ENCODE results near the gene CDCP1.
A peak's percentile ranks its signal among the peaks of the same experiment; 100 is the strongest.

Gene CDCP1

GRCh38 chr3:45105855-45106671 is 40.1 kb downstream of the CDCP1 start:
- DNase-seq, result no peak

- no peak for DNase-seq
Measured at GRCh38 chr3:45104715-45105711, 41.2 kb downstream of the CDCP1 start.

GRCh38 chr3:45103753-45104714 is 42.1 kb downstream of the CDCP1 start:
- no peak for DNase-seq

GRCh38 chr3:45103334-45103733 is 42.8 kb downstream of the CDCP1 start:
- no peak for DNase-seq

- no peak for DNase-seq
Measured at GRCh38 chr3:45100981-45101407, 45.2 kb downstream of the CDCP1 start.

- no peak for DNase-seq
Measured at GRCh38 chr3:45098310-45098709, 47.9 kb downstream of the CDCP1 start.

- no peak for DNase-seq
Measured at GRCh38 chr3:45097296-45097883, 48.8 kb downstream of the CDCP1 start.

- DNase-seq, result no peak
Measured at GRCh38 chr3:45095916-45096526, 50.2 kb downstream of the CDCP1 start.

- DNase-seq, result no peak
Measured at GRCh38 chr3:45093176-45093575, 53.0 kb downstream of the CDCP1 start.

GRCh38 chr3:45092132-45093031 is 53.8 kb downstream of the CDCP1 start:
- DNase-seq, result no peak

GRCh38 chr3:45090855-45091254 is 55.3 kb downstream of the CDCP1 start:
- no peak for DNase-seq

- peak; percentile 34 for DNase-seq
Measured at GRCh38 chr3:45088543-45089358, 57.4 kb downstream of the CDCP1 start.

GRCh38 chr3:45087155-45087554 is 59.0 kb downstream of the CDCP1 start:
- DNase-seq, result no peak

- DNase-seq, result no peak
Measured at GRCh38 chr3:45084820-45085816, 61.1 kb downstream of the CDCP1 start.

- DNase-seq, result no peak
Measured at GRCh38 chr3:45084361-45084760, 61.8 kb downstream of the CDCP1 start.

GRCh38 chr3:45083023-45083422 is 63.2 kb downstream of the CDCP1 start:
- no peak for DNase-seq

GRCh38 chr3:45082142-45082538 is 64.0 kb downstream of the CDCP1 start:
- no peak for DNase-seq

- no peak for DNase-seq
Measured at GRCh38 chr3:45081506-45082141, 64.6 kb downstream of the CDCP1 start.
